ENCODE measurements around the gene OSBP2. TPM values are rescaled to one million over a fixed set of nuclear protein-coding genes. Genes with fewer than 3 reads are reported as not detected.

Gene OSBP2
- total and polyA plus RNA-seq, 2 of the 13 experiments (the other 11 are each of a cell fraction or from before 2014, with no cell fraction given), result 5.0 to 7.7 TPM

DNA sequence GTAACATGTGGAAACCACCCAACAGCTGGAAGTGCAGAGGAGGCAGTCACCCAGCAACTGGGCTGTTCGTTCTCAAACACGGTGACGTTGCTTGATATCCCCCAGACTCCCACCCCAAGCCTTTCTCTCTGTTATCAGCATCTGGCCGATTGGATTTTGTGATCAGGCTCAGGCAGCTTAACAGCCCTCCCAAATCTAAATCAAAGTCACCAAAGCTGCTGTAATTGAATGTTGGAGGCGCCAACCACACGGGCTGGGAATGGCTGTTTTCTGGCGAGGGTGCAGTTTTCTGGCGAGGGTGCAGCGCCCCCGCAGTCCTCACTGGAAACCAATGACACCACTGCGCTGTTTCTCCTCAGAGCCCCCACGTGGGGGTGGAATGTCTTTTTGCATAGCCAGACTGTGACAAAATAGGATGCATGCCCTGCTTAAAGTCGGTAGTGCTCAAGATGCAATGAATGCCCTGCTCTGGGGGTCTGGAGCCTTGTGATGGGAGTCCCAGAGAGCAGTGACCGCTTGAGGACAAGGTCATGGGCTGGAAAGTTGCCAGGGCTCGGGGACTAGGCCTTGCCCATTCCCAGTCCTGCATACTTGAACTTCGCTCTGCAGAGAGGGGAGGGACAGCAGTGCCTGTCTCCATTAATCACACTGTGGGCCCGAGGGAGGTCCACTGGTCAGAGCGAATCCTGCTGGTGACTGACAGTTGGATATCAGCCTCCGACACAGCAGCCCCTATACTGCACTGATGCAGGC, 168.6 kb downstream of the OSBP2 start (continued):
- TF ChIP-seq, protein P1, sequence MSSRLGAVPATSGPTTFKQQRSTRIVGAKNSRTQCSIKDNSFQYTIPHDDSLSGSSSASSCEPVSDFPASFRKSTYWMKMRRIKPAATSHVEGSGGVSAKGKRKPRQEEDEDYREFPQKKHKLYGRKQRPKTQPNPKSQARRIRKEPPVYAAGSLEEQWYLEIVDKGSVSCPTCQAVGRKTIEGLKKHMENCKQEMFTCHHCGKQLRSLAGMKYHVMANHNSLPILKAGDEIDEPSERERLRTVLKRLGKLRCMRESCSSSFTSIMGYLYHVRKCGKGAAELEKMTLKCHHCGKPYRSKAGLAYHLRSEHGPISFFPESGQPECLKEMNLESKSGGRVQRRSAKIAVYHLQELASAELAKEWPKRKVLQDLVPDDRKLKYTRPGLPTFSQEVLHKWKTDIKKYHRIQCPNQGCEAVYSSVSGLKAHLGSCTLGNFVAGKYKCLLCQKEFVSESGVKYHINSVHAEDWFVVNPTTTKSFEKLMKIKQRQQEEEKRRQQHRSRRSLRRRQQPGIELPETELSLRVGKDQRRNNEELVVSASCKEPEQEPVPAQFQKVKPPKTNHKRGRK (CRISPR knock-in tag; IDR thresholded peaks at IDR 0.05), result no peak
- TF ChIP-seq AHR (CRISPR knock-in tag; IDR thresholded peaks at IDR 0.05) (no peak), ZSCAN29 (CRISPR knock-in tag; conservative IDR thresholded peaks at IDR 0.05) (0 out of 2 replicates have a peak, but pooled peaks have one; percentile 30), ZNF788 (CRISPR knock-in tag; IDR thresholded peaks at IDR 0.05; ENCODE audit: borderline replicate concordance) (peak; percentile 19; the same call in 1 of the 2 replicates), SAFB2 (CRISPR knock-in tag; IDR thresholded peaks at IDR 0.05; ENCODE audit: borderline replicate concordance, low read depth) (no peak), ZMYM2 (CRISPR knock-in tag; IDR thresholded peaks at IDR 0.05) (peak; percentile 38; the same call in 1 of the 2 replicates), ZNF660 (CRISPR knock-in tag; IDR thresholded peaks at IDR 0.05; ENCODE audit: borderline replicate concordance, low read depth) (no peak), HOXA5 (CRISPR knock-in tag; IDR thresholded peaks at IDR 0.05) (peak; percentile 99), NR2F2 (IDR thresholded peaks at IDR 0.05; ENCODE audit: borderline replicate concordance, low read depth) (no peak)
- TF ChIP-seq, protein P2, sequence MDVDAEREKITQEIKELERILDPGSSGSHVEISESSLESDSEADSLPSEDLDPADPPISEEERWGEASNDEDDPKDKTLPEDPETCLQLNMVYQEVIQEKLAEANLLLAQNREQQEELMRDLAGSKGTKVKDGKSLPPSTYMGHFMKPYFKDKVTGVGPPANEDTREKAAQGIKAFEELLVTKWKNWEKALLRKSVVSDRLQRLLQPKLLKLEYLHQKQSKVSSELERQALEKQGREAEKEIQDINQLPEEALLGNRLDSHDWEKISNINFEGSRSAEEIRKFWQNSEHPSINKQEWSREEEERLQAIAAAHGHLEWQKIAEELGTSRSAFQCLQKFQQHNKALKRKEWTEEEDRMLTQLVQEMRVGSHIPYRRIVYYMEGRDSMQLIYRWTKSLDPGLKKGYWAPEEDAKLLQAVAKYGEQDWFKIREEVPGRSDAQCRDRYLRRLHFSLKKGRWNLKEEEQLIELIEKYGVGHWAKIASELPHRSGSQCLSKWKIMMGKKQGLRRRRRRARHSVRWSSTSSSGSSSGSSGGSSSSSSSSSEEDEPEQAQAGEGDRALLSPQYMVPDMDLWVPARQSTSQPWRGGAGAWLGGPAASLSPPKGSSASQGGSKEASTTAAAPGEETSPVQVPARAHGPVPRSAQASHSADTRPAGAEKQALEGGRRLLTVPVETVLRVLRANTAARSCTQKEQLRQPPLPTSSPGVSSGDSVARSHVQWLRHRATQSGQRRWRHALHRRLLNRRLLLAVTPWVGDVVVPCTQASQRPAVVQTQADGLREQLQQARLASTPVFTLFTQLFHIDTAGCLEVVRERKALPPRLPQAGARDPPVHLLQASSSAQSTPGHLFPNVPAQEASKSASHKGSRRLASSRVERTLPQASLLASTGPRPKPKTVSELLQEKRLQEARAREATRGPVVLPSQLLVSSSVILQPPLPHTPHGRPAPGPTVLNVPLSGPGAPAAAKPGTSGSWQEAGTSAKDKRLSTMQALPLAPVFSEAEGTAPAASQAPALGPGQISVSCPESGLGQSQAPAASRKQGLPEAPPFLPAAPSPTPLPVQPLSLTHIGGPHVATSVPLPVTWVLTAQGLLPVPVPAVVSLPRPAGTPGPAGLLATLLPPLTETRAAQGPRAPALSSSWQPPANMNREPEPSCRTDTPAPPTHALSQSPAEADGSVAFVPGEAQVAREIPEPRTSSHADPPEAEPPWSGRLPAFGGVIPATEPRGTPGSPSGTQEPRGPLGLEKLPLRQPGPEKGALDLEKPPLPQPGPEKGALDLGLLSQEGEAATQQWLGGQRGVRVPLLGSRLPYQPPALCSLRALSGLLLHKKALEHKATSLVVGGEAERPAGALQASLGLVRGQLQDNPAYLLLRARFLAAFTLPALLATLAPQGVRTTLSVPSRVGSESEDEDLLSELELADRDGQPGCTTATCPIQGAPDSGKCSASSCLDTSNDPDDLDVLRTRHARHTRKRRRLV (CRISPR knock-in tag; IDR thresholded peaks at IDR 0.05), result no peak
- TF ChIP-seq, protein P3, sequence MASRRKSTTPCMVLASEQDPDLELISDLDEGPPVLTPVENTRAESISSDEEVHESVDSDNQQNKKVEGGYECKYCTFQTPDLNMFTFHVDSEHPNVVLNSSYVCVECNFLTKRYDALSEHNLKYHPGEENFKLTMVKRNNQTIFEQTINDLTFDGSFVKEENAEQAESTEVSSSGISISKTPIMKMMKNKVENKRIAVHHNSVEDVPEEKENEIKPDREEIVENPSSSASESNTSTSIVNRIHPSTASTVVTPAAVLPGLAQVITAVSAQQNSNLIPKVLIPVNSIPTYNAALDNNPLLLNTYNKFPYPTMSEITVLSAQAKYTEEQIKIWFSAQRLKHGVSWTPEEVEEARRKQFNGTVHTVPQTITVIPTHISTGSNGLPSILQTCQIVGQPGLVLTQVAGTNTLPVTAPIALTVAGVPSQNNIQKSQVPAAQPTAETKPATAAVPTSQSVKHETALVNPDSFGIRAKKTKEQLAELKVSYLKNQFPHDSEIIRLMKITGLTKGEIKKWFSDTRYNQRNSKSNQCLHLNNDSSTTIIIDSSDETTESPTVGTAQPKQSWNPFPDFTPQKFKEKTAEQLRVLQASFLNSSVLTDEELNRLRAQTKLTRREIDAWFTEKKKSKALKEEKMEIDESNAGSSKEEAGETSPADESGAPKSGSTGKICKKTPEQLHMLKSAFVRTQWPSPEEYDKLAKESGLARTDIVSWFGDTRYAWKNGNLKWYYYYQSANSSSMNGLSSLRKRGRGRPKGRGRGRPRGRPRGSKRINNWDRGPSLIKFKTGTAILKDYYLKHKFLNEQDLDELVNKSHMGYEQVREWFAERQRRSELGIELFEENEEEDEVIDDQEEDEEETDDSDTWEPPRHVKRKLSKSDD (CRISPR knock-in tag; IDR thresholded peaks at IDR 0.05; ENCODE audit: low read depth), result peak; percentile 55; the same call in 1 of the 2 replicates
- TF ChIP-seq, protein P4, sequence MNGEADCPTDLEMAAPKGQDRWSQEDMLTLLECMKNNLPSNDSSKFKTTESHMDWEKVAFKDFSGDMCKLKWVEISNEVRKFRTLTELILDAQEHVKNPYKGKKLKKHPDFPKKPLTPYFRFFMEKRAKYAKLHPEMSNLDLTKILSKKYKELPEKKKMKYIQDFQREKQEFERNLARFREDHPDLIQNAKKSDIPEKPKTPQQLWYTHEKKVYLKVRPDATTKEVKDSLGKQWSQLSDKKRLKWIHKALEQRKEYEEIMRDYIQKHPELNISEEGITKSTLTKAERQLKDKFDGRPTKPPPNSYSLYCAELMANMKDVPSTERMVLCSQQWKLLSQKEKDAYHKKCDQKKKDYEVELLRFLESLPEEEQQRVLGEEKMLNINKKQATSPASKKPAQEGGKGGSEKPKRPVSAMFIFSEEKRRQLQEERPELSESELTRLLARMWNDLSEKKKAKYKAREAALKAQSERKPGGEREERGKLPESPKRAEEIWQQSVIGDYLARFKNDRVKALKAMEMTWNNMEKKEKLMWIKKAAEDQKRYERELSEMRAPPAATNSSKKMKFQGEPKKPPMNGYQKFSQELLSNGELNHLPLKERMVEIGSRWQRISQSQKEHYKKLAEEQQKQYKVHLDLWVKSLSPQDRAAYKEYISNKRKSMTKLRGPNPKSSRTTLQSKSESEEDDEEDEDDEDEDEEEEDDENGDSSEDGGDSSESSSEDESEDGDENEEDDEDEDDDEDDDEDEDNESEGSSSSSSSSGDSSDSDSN (CRISPR knock-in tag; IDR thresholded peaks at IDR 0.05), result no peak; the same call in 1 of the 2 replicates
- TF ChIP-seq, protein P5, sequence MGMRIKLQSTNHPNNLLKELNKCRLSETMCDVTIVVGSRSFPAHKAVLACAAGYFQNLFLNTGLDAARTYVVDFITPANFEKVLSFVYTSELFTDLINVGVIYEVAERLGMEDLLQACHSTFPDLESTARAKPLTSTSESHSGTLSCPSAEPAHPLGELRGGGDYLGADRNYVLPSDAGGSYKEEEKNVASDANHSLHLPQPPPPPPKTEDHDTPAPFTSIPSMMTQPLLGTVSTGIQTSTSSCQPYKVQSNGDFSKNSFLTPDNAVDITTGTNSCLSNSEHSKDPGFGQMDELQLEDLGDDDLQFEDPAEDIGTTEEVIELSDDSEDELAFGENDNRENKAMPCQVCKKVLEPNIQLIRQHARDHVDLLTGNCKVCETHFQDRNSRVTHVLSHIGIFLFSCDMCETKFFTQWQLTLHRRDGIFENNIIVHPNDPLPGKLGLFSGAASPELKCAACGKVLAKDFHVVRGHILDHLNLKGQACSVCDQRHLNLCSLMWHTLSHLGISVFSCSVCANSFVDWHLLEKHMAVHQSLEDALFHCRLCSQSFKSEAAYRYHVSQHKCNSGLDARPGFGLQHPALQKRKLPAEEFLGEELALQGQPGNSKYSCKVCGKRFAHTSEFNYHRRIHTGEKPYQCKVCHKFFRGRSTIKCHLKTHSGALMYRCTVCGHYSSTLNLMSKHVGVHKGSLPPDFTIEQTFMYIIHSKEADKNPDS (CRISPR knock-in tag; IDR thresholded peaks at IDR 0.05), result no peak
